K562 (cell line): ENCODE data around the gene TRAPPC2B. TPM values are rescaled to one million over a fixed set of nuclear protein-coding genes. Genes with fewer than 3 reads are reported as not detected.

Experiments
- CAMTA2 ChIP-seq: fragments of 250-450 bp; sonication (Bioruptor Pico); conservative IDR thresholded peaks from 2 replicates; pipeline ENCODE4 v1.5.1; 2022
- NR2C1 ChIP-seq, 2 experiments: fragments of 450-650 bp; IDR thresholded peaks; 2 replicates each; pipeline ENCODE4 v1.6.1; 2017; ENCODE audit warnings: mild to moderate bottlenecking in 2 of 2, antibody characterized with exemption in 1 of 2, inconsistent platforms in 1 of 2, missing compliant biosample characterization in 1 of 2, missing genetic modification characterization in 1 of 2
- PYGO2 ChIP-seq: fragments of 450-650 bp; IDR thresholded peaks from 2 replicates; pipeline ENCODE4 v1.6.1; 2016; ENCODE audit warnings: mild to moderate bottlenecking, missing genetic modification characterization, moderate library complexity, missing compliant biosample characterization
- SAFB ChIP-seq: fragments of 200-400 bp; formaldehyde crosslinking; IDR thresholded peaks from 2 replicates; pipeline ENCODE4 v1.6.1; 2017; ENCODE audit warnings: low read depth, low read length, borderline replicate concordance
- TARDBP ChIP-seq: fragments of 450-650 bp; IDR thresholded peaks from 2 replicates; pipeline ENCODE4 v1.6.1; 2016
- polyA plus RNA-seq, 8 experiments: library from polyadenylated mRNA; depleted of rRNA in 4 of 8; stranded (reverse) in 5 of 8; unstranded in 3 of 8; fragments of >200 nt; fragmentation: Nextera tagmentation in 2 of 8; fragmentation: Illumina TruSeq in 1 of 8; extraction: Ambion mirVana in 2 of 8; extraction: Trizol in 1 of 8; gene quantifications; 2 replicates each; pipeline versions ENCODE4 v1.2.1 to v1.2.3, GENCODE V29; 2011 to 2014; ENCODE audit warnings: inconsistent platforms in 1 of 8, missing spikeins in 1 of 8
- total RNA-seq, 7 experiments: library from RNA; depleted of rRNA in 6 of 7; stranded (reverse); fragments of >200 nt in 6 of 7; fragmentation: Illumina TruSeq in 2 of 7; extraction: Trizol in 2 of 7; gene quantifications; 2 replicates each; pipeline versions ENCODE4 v1.2.1 to v1.2.3, GENCODE V29; 2011 to 2021; ENCODE audit warnings: low replicate concordance in 1 of 7
- TF ChIP-seq, protein P1 (sequence below), 2 experiments: fragments of 450-650 bp in 1 of 2; sonication (generic) in 1 of 2; formaldehyde crosslinking in 1 of 2; IDR thresholded peaks; 2 replicates each; pipeline versions ENCODE4 v1.7.1 to v1.9.0; 2016 to 2022; ENCODE audit warnings: inconsistent platforms in 1 of 2, mild to moderate bottlenecking in 1 of 2, missing genetic modification reagents in 1 of 2

Gene TRAPPC2B
- total and polyA plus RNA-seq, 9 of the 15 experiments (the other 6 are each of a cell fraction or from before 2014, with no cell fraction given) = 2.2 to 20.4 (median 4.6) TPM

DNA sequence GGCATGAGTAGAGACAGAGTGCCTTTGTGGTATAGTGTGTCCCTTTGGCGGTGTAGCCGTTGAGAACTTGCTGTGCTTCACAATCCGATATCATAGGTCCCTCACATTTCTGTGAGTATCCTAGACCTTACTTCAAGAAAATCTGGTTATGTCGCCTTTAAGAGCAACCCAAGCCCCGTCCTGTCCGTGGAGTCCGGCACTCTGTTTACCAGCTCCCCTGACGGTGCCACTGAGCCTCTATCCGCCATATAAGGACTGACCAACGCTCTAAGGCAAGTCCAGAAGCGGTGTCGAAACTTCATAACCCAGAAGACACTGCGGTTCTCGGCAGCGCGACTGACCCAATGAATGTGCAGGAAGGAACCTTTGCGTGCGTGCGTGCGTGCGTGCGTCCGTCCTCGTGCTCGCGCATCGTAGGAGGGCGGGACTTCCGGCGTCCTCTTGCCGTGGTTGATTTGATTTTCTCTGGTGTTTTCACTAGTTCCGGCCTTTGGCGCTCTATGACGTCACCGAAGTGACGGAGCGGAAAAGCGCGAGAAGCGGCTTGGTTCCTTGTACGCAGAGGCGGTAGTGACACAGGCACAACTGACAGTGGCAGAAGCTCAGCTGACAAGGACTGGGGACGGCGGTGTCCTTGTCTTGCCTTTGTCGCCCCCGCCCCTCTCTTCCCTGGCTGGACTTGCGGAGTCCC lies at the start of gene TRAPPC2B, which contains the start of gene ZNF547 (continued):
- TF ChIP-seq NR2C1 (IDR thresholded peaks at IDR 0.05) (no peak), NR2C1 (tag; IDR thresholded peaks at IDR 0.05) (0 out of 2 replicates have a peak, but pooled peaks have one; percentile 37), PYGO2 (no peak), SAFB (no peak), CAMTA2 (no peak), TARDBP (peak; percentile 50; the same call in 1 of the 2 replicates)
- TF ChIP-seq, protein P1, sequence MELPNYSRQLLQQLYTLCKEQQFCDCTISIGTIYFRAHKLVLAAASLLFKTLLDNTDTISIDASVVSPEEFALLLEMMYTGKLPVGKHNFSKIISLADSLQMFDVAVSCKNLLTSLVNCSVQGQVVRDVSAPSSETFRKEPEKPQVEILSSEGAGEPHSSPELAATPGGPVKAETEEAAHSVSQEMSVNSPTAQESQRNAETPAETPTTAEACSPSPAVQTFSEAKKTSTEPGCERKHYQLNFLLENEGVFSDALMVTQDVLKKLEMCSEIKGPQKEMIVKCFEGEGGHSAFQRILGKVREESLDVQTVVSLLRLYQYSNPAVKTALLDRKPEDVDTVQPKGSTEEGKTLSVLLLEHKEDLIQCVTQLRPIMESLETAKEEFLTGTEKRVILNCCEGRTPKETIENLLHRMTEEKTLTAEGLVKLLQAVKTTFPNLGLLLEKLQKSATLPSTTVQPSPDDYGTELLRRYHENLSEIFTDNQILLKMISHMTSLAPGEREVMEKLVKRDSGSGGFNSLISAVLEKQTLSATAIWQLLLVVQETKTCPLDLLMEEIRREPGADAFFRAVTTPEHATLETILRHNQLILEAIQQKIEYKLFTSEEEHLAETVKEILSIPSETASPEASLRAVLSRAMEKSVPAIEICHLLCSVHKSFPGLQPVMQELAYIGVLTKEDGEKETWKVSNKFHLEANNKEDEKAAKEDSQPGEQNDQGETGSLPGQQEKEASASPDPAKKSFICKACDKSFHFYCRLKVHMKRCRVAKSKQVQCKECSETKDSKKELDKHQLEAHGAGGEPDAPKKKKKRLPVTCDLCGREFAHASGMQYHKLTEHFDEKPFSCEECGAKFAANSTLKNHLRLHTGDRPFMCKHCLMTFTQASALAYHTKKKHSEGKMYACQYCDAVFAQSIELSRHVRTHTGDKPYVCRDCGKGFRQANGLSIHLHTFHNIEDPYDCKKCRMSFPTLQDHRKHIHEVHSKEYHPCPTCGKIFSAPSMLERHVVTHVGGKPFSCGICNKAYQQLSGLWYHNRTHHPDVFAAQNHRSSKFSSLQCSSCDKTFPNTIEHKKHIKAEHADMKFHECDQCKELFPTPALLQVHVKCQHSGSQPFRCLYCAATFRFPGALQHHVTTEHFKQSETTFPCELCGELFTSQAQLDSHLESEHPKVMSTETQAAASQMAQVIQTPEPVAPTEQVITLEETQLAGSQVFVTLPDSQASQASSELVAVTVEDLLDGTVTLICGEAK (IDR thresholded peaks at IDR 0.05) = peak; percentile 90
- TF ChIP-seq, protein P1 (CRISPR knock-in tag; IDR thresholded peaks at IDR 0.05) = no peak
